GM10266 (cell line): ENCODE data around the gene CFAP45.

Experiments used
- DNase-seq: peaks from one replicate; pipeline ENCODE4 v3.0.0; 2012; ENCODE audit errors: extremely low spot score
- TF ChIP-seq, protein P1 (sequence below): IDR thresholded peaks from 2 replicates; pipeline ENCODE4 v1.5.1; 2012; ENCODE audit warnings: mild to moderate bottlenecking, low read depth; ENCODE audit not compliant: control insufficient read depth, insufficient read depth; ENCODE audit errors: missing control alignments

The CFAP45 gene

GRCh38 chr1:159921700-159922504 is 21.9 kb upstream of the CFAP45 start:
- TF ChIP-seq, protein P1, sequence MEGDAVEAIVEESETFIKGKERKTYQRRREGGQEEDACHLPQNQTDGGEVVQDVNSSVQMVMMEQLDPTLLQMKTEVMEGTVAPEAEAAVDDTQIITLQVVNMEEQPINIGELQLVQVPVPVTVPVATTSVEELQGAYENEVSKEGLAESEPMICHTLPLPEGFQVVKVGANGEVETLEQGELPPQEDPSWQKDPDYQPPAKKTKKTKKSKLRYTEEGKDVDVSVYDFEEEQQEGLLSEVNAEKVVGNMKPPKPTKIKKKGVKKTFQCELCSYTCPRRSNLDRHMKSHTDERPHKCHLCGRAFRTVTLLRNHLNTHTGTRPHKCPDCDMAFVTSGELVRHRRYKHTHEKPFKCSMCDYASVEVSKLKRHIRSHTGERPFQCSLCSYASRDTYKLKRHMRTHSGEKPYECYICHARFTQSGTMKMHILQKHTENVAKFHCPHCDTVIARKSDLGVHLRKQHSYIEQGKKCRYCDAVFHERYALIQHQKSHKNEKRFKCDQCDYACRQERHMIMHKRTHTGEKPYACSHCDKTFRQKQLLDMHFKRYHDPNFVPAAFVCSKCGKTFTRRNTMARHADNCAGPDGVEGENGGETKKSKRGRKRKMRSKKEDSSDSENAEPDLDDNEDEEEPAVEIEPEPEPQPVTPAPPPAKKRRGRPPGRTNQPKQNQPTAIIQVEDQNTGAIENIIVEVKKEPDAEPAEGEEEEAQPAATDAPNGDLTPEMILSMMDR: no peak
- no peak for DNase-seq

- TF ChIP-seq, protein P1: no peak
- DNase-seq: no peak
Observed at GRCh38 chr1:159921251-159921650, 21.3 kb upstream of the CFAP45 start.

DNA sequence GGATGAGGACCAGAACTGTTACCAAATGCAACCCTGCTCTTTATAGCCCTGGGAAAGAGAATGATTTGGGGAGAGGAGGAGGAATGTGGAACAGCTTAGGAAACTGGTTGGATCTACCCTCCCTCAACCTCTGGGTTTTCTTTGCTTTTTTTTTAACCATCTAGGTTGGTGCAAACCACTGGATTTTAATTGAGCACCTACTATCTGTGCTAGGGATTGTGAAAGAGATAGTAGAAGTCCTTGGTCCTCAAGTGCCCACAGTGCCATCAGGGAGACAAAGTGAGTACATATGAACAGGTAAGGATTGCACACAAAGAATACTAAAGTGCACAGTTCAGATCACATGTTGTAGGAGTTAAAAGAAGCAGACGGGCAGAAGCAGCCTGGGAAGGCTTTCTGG is 20.7 kb upstream of the CFAP45 start:
- DNase-seq: no peak
- TF ChIP-seq, protein P1: no peak

DNA sequence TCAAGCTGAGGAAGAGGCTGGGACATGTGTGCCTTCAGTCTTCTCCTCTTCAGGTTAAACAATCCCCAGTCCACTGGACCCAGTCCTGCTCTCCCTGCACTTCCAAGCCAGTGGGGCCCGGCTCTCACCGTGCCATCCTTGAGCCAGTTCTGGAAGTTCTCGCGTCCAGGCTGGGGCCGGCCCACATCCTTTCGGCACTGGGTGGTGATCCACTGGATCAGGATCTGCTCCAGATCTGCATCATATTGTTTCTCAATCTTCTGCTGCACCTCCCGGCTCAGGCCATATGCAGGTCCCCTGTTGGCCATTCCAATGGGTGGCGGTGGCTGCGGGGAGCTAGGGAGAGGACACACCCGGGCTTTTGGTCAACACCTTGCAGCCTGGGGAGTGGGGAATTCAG is 20.2 kb upstream of the CFAP45 start:
- TF ChIP-seq, protein P1: no peak
- no peak for DNase-seq

- DNase-seq: no peak
- TF ChIP-seq, protein P1: no peak
Observed at GRCh38 chr1:159919236-159919865, 19.4 kb upstream of the CFAP45 start.

DNA sequence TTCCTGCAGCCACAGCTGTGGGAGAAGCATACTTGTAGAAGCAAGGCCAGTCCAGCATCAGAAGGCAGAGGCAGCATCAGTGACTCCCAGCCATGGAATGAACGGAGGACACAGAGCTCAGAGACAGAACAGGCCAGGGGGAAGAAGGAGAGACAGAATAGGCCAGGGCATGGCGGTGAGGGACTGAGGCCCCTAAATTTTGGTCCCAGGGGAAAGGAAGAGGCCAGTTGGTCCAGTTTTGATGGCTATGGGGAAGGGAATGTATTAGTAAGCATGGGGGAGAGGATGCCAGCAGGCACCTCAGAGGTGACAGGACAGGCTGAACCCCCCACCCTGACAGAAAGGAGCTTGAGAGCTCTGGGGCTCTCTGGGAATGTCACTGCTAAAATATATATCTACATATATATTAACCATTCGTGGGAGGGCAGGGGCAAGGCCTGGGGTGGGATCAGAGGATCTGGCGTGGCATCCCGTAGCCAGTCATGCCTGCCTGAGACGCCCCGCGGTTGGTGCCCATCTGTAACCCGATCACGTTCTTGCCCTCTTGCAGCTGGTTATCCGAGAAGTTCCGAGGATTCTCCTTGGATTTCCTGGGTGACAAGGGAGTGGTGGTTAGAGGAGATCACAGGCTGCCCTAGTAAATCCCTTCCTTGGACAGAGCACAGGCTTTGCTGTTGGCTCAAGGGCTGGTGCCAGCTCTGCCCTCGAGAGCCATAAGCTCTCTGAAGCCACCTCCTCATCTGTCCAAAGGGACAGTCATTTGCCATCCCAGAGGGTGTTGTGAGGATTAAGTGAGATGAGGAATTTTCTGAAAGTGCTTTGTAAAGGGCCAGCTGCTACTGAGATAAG is 18.6 kb upstream of the CFAP45 start:
- no peak for DNase-seq
- TF ChIP-seq, protein P1: no peak
